H9 (cell line): ENCODE measurements around the gene TOM1L2. TPM values are rescaled to one million over a fixed set of nuclear protein-coding genes. Genes with fewer than 3 reads are reported as not detected.
A peak's percentile ranks its signal among the peaks of the same experiment; 100 is the strongest.

Source experiments
- DNase-seq: peaks from one replicate; pipeline ENCODE4 v3.0.0-alpha.2; 2017
- H2AFZ ChIP-seq: one replicate; pipeline ENCODE4 v1.6.1; 2013; ENCODE audit warnings: mild to moderate bottlenecking, low read length, control low read depth, moderate library complexity
- H2AK5ac ChIP-seq: 2 replicates; pipeline ENCODE4 v1.6.1; 2013; ENCODE audit warnings: low read length, control low read depth, mixed read lengths; ENCODE audit not compliant: insufficient read length
- H2BK120ac ChIP-seq: one replicate; pipeline ENCODE4 v1.6.1; 2013; ENCODE audit warnings: low read depth, mild to moderate bottlenecking, low read length, control low read depth, inconsistent platforms; ENCODE audit not compliant: poor library complexity, severe bottlenecking
- H2BK12ac ChIP-seq: 2 replicates; pipeline ENCODE4 v1.6.1; 2013; ENCODE audit warnings: low read length, control low read depth, mixed read lengths, low read depth; ENCODE audit not compliant: insufficient read length
- H2BK15ac ChIP-seq: 2 replicates; pipeline ENCODE4 v1.6.1; 2013; ENCODE audit warnings: low read depth, low read length, control low read depth
- H2BK20ac ChIP-seq: one replicate; pipeline ENCODE4 v1.6.1; 2013; ENCODE audit warnings: low read depth, mild to moderate bottlenecking, low read length, control low read depth, inconsistent platforms; ENCODE audit not compliant: poor library complexity, severe bottlenecking
- H2BK5ac ChIP-seq: 2 replicates; pipeline ENCODE4 v1.6.1; 2013; ENCODE audit warnings: low read length, control low read depth, mixed read lengths; ENCODE audit not compliant: insufficient read length
- H3K14ac ChIP-seq: 2 replicates; pipeline ENCODE4 v1.6.1; 2013; ENCODE audit warnings: low read length, control low read depth; ENCODE audit not compliant: insufficient read depth
- H3K18ac ChIP-seq: 2 replicates; pipeline ENCODE4 v1.6.1; 2013; ENCODE audit warnings: low read depth, mild to moderate bottlenecking, mixed read lengths, low read length, control low read depth; ENCODE audit not compliant: insufficient read length
- H3K23ac ChIP-seq: 2 replicates; pipeline ENCODE4 v1.6.1; 2013; ENCODE audit warnings: low read length, control low read depth, mixed read lengths, low read depth; ENCODE audit not compliant: insufficient read length
- H3K23me2 ChIP-seq: 2 replicates; pipeline ENCODE4 v1.6.1; 2013; ENCODE audit warnings: low read depth, mild to moderate bottlenecking, mixed read lengths, low read length, control low read depth; ENCODE audit not compliant: insufficient read length, poor library complexity, severe bottlenecking
- H3K27ac ChIP-seq: 2 replicates; pipeline ENCODE4 v1.5.1; 2013; ENCODE audit warnings: low read length, control low read depth, mixed read lengths, low read depth; ENCODE audit not compliant: insufficient read length
- H3K27me3 ChIP-seq: 2 replicates; pipeline ENCODE4 v1.6.1; 2013; ENCODE audit warnings: low read length, control low read depth, inconsistent platforms; ENCODE audit not compliant: insufficient read depth
- H3K4ac ChIP-seq: 2 replicates; pipeline ENCODE4 v1.6.1; 2013; ENCODE audit warnings: low read depth, mild to moderate bottlenecking, control low read depth, inconsistent platforms, low read length, moderate library complexity
- H3K4me1 ChIP-seq: 2 replicates; pipeline ENCODE4 v1.6.1; 2013; ENCODE audit warnings: low read length, control low read depth, inconsistent platforms; ENCODE audit not compliant: insufficient read depth
- H3K4me2 ChIP-seq: 2 replicates; pipeline ENCODE4 v1.6.1; 2013; ENCODE audit warnings: low read length, control low read depth, mixed read lengths; ENCODE audit not compliant: insufficient read length, insufficient read depth
- H3K56ac ChIP-seq: 2 replicates; pipeline ENCODE4 v1.6.1; 2013; ENCODE audit warnings: low read depth, mild to moderate bottlenecking, mixed read lengths, low read length, control low read depth; ENCODE audit not compliant: insufficient read length
- H3K79me1 ChIP-seq: 2 replicates; pipeline ENCODE4 v1.6.1; 2013; ENCODE audit warnings: low read depth, mild to moderate bottlenecking, moderate library complexity, low read length, control low read depth, inconsistent platforms; ENCODE audit not compliant: insufficient read depth, poor library complexity, severe bottlenecking
- H3K79me2 ChIP-seq: 2 replicates; pipeline ENCODE4 v1.6.1; 2013; ENCODE audit warnings: low read length, control low read depth, inconsistent platforms; ENCODE audit not compliant: insufficient read depth
- H3K9ac ChIP-seq: 2 replicates; pipeline ENCODE4 v1.6.1; 2013; ENCODE audit warnings: low read length, control low read depth, mixed read lengths; ENCODE audit not compliant: insufficient read length; ENCODE audit errors: extremely low read depth
- H3K9me3 ChIP-seq: one replicate; pipeline ENCODE4 v1.6.1; 2013; ENCODE audit warnings: low read depth, low read length, inconsistent platforms; ENCODE audit not compliant: control insufficient read depth
- H3T11ph ChIP-seq: one replicate; pipeline ENCODE4 v1.6.1; 2013; ENCODE audit warnings: mild to moderate bottlenecking, low read length, control low read depth, inconsistent platforms
- H4K20me1 ChIP-seq: one replicate; pipeline ENCODE4 v1.6.1; 2013; ENCODE audit not compliant: control insufficient read depth, insufficient read length, insufficient read depth
- H4K5ac ChIP-seq: 2 replicates; pipeline ENCODE4 v1.6.1; 2013; ENCODE audit warnings: low read depth, mild to moderate bottlenecking, mixed read lengths, low read length, control low read depth; ENCODE audit not compliant: insufficient read length
- H4K8ac ChIP-seq: replicated peaks from 2 replicates; pipeline ENCODE4 v1.6.1; 2013; ENCODE audit warnings: low read length, control low read depth, mixed read lengths, low read depth; ENCODE audit not compliant: insufficient read length
- H4K91ac ChIP-seq: 2 replicates; pipeline ENCODE4 v1.6.1; 2013; ENCODE audit warnings: low read depth, mild to moderate bottlenecking, moderate library complexity, mixed read lengths, low read length, control low read depth; ENCODE audit not compliant: insufficient read length
- H3K27ac Mint-ChIP-seq, 3 experiments: 2 replicates in 2 of 3; 3 replicates in 1 of 3; pipeline ENCODE4 v1.8.0; 2020 to 2021; ENCODE audit warnings: mixed read lengths in 3 of 3, mild to moderate bottlenecking in 1 of 3, moderate library complexity in 1 of 3
- H3K27me3 Mint-ChIP-seq: 2 replicates; pipeline ENCODE4 v1.8.0; 2021; ENCODE audit warnings: low read depth, mild to moderate bottlenecking, moderate library complexity, mixed read lengths
- H3K36me3 Mint-ChIP-seq, 3 experiments: 2 replicates in 2 of 3; 3 replicates in 1 of 3; pipeline ENCODE4 v1.8.0; 2020 to 2021; ENCODE audit warnings: low read depth in 3 of 3, mixed read lengths in 3 of 3; ENCODE audit not compliant: insufficient read depth in 1 of 3
- H3K4me1 Mint-ChIP-seq, 2 experiments: 2 replicates each; pipeline ENCODE4 v1.8.0; 2020; ENCODE audit warnings: mixed read lengths in 2 of 2
- H3K4me3 Mint-ChIP-seq, 2 experiments: 2 replicates in 1 of 2; 3 replicates in 1 of 2; pipeline ENCODE4 v1.8.0; 2020 to 2021; ENCODE audit warnings: mild to moderate bottlenecking in 2 of 2, mixed read lengths in 2 of 2, moderate library complexity in 1 of 2
- H3K9me3 Mint-ChIP-seq, 2 experiments: 2 replicates in 1 of 2; 3 replicates in 1 of 2; pipeline ENCODE4 v1.8.0; 2020; ENCODE audit warnings: mild to moderate bottlenecking in 2 of 2, mixed read lengths in 2 of 2, moderate library complexity in 1 of 2
- WGBS: extraction: QIAGEN DNeasy Blood & Tissue Kit; methylation state at CpG from one replicate; pipeline ENCODE4 v1.1.7; 2013; ENCODE audit warnings: missing lambda C conversion rate, low lambda C conversion rate, mixed read lengths; ENCODE audit not compliant: insufficient read length; ENCODE audit errors: extremely low coverage; 5-methylcytosine and 5-hydroxymethylcytosine counted together
- total RNA-seq: library from RNA; stranded (reverse); gene quantifications from 2 replicates; pipeline ENCODE4 v1.2.1, GENCODE V29; 2021
- TF ChIP-seq, protein P1 (sequence below): fragments of 200-600 bp; sonication (generic); conservative IDR thresholded peaks from 3 replicates; pipeline ENCODE4 v1.8.0; 2021; ENCODE audit warnings: antibody characterized with exemption, mild to moderate bottlenecking

The TOM1L2 gene
- total RNA-seq, 1 experiment from 2014 or later: 4.6 TPM

DNA sequence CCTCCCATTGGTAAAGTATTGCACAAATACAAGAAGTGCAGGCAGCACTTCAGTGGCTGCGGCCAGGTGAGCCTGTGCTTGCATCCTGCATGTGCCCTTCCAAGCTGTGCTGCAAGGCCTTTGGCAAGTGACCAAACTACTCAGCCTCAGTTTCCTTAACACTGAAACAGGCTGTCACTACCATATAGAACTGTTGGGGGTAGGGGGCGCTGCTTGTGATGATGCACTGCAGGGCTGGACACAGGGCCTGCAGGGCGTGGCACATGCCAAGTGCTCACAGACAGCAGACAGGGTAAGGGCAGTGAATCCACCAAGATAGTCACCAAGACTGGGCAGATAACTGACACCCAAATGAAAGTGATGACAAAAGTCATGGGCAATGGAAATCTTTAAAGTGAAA is 69.8 kb downstream of the TOM1L2 start:
- H3K9me3 Mint-ChIP-seq: no peaks in the 10 kb centered on the region
- Histone ChIP-seq H2BK15ac (no peak overlapping the region), H2BK120ac (no peak overlapping the region), H2AK5ac (no peak overlapping the region), H2BK12ac (no peak overlapping the region), H4K20me1 (no peaks in the 10 kb centered on the region), H2AFZ (no peak overlapping the region), H3K9me3 (no peaks in the 10 kb centered on the region), H3K79me2 (no peaks in the 10 kb centered on the region), H3K79me1 (no peaks in the 10 kb centered on the region), H3K27ac (no peak overlapping the region), H3K14ac (no peak overlapping the region), H3K56ac (no peak overlapping the region), H4K5ac (no peak overlapping the region), H2BK5ac (no peak overlapping the region), H3K9ac (no peak overlapping the region), H3K23ac (no peak overlapping the region), H4K91ac (no peak overlapping the region), H4K8ac (no peak overlapping the region), H3K4me1 (peaks cover 2% of the 10 kb centered on the region; the same call in 1 of the 2 replicates), H3K27me3 (no peaks in the 10 kb centered on the region), H3K23me2 (no peaks in the 10 kb centered on the region), H3T11ph (no peak overlapping the region), H2BK20ac (no peak overlapping the region), H3K18ac (no peak overlapping the region), H3K4ac (no peak overlapping the region), H3K4me2 (no peak overlapping the region)
- no peak overlapping the region for H3K27ac Mint-ChIP-seq
- WGBS: no CpG with 5 or more reads among the region's 3 CpGs
- DNase-seq: no peak
- no peak overlapping the region for H3K4me3 Mint-ChIP-seq
- peaks cover 12 to 14% of the 10 kb centered on the region in 2 experiments; a peak in 3 of 4 replicates for H3K4me1 Mint-ChIP-seq
- TF ChIP-seq, protein P1, sequence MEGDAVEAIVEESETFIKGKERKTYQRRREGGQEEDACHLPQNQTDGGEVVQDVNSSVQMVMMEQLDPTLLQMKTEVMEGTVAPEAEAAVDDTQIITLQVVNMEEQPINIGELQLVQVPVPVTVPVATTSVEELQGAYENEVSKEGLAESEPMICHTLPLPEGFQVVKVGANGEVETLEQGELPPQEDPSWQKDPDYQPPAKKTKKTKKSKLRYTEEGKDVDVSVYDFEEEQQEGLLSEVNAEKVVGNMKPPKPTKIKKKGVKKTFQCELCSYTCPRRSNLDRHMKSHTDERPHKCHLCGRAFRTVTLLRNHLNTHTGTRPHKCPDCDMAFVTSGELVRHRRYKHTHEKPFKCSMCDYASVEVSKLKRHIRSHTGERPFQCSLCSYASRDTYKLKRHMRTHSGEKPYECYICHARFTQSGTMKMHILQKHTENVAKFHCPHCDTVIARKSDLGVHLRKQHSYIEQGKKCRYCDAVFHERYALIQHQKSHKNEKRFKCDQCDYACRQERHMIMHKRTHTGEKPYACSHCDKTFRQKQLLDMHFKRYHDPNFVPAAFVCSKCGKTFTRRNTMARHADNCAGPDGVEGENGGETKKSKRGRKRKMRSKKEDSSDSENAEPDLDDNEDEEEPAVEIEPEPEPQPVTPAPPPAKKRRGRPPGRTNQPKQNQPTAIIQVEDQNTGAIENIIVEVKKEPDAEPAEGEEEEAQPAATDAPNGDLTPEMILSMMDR: peak; percentile 41; the same call in 2 of the 3 replicates
- no peaks in the 10 kb centered on the region for H3K36me3 Mint-ChIP-seq
- H3K27me3 Mint-ChIP-seq: no peaks in the 10 kb centered on the region
